ENCODE measurements around the gene SNIP1. TPM values are rescaled to one million over a fixed set of nuclear protein-coding genes. Genes with fewer than 3 reads are reported as not detected.
"Not testable (repeated sequence)": the region's sequence is repeated elsewhere in the genome, so short reads cannot be mapped to it uniquely, and the experiment has no call there.

The SNIP1 gene
- polyA plus RNA-seq, 1 donor, result 10.9 TPM

DNA sequence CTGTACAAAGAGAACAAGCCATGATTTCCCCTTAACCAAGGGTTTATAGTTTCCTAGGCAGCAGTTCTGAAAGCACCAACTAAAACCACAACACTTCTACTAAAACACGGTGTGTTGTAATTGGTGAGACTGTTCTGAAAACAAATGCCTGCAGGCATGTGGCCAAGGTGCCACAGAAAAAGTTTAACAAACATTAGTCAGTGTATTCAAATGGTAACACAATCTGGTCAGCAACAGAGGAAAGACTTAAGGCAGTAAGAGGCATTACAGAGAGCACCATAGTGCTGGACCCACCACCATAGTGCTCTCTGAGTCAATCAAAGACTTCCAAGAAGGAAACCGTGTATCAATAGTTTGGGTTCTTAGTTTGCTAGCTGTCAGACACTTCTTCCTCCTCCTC lies 16.7 kb downstream of the SNIP1 start:
- WGBS (ENCODE audit: insufficient coverage, low lambda C conversion rate), result no CpG with 5 or more reads among the region's 2 CpGs
- no peak overlapping the region for H3K4me3 ChIP-seq (ENCODE audit: low read length)
- H3K4me1 ChIP-seq (ENCODE audit: control insufficient read depth, insufficient read depth, low read length), result no peaks in the 10 kb centered on the region
- H3K27ac ChIP-seq (ENCODE audit: low read length), result no peak overlapping the region
- H3K9me3 ChIP-seq (ENCODE audit: control insufficient read depth, low read depth, low read length), result no peaks in the 10 kb centered on the region
- DNase-seq, result no peak
- no peaks in the 10 kb centered on the region for H3K27me3 ChIP-seq (ENCODE audit: control insufficient read depth, insufficient read depth, low read length)
- H3K36me3 ChIP-seq (ENCODE audit: control insufficient read depth, insufficient read depth, low read length), result peaks cover 47% of the 10 kb centered on the region

DNA sequence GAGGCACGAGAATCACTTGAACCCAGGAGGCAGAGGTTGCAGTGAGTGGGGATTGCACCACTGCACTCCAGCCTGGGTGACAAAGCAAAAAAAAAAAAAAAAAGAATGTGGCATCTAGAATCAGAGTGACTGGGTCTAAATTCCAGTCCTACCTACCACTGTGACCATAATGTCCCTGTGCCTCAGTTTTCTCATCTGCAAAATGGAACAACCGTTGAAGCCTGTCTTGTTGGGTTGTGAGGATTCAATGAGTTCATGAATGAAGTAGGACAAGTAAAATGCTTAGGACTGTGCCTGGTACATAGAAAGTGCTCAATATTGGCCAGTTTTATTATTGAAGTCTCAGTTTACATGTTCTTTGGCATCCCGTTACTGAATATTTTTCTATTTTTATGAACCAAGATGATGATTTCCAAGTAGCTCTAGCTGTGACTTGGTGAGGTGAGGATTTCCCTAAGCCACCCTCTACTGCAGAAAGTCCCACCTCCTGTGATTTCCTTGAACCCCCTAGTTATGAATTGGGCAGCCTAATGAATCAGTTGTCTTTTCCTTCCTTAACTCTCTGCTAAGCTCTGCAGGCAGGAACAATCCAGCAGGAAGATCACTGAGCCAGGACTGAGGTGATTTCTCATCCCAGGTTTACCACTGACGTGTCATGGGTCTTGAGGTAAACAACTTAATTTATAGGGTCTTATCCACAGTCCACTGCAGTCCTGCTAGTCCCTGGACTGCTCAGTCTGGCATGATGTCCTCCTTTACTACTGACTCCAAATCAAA lies 20.6 kb downstream of the SNIP1 start:
- no peak overlapping the region for H3K27ac ChIP-seq (ENCODE audit: low read length)
- WGBS (ENCODE audit: insufficient coverage, low lambda C conversion rate), result 60% methylated on average over 1 of the region's 4 CpGs

DNA sequence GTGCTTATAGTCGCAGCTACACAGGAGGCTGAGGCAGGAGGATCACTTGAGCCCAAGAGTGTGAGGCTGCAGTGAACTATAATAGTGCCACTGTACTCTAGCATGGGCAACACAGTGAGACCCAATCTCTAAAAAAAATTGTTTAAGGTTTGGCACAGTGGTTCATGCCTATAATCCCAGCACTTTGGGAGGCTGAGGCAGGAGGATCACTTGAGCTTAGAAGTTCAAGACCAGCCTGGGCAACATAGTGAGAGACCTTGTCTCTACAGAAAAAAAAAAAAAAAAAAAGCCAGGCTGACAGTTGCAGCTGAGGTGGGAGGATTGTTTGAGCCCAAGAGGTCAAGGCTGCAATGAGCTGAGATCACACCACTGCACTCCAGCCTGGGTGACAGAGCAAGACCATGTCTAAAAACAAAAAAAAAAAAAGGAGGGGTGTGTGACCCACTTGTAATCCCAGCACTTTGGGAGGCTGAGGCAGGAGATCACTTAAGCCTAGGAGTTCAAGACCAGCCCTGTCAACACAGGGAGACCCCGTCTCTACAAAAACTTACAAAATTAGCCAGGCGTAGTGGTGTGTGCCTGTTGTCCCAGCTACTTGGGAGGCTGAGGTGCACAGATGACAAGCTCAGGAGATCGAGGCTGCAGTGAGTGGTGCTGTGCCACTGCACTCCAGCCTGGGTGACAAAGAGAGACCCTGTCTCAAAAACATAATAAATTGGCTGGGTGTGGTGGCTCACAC lies 21.5 kb downstream of the SNIP1 start:
- WGBS (ENCODE audit: insufficient coverage, low lambda C conversion rate), result no CpG with 5 or more reads among the region's 4 CpGs
- DNase-seq, result not testable (repeated sequence)

More for the DNA sequence above, 20.6 kb downstream of the SNIP1 start:
- Histone ChIP-seq H3K27me3 (ENCODE audit: control insufficient read depth, insufficient read depth, low read length) (no peaks in the 10 kb centered on the region), H3K9me3 (ENCODE audit: control insufficient read depth, low read depth, low read length) (no peaks in the 10 kb centered on the region), H3K4me3 (ENCODE audit: low read length) (no peak overlapping the region), H3K36me3 (ENCODE audit: control insufficient read depth, insufficient read depth, low read length) (peaks cover 23% of the 10 kb centered on the region), H3K4me1 (ENCODE audit: control insufficient read depth, insufficient read depth, low read length) (no peaks in the 10 kb centered on the region)
- DNase-seq, result no peak

DNA sequence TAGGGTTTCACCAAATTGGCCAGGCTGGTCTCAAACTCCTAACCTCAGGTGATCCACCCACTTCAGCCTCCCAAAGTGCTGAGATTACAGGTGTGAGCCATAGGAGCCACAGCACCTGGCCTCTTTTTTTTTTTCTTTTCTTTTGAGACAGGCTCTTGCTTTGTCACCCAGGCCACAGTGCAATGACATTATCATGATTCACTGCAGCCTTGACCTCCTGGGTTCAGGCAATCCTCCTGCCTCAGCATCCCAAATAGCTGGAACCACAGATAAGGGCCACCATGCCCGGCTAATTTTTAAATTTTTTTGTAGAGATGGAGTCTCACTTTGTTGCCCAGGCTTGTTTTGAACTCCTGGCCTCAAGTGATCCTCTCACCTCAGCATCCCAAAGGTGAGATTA lies 24.2 kb downstream of the SNIP1 start:
- H3K9me3 ChIP-seq (ENCODE audit: control insufficient read depth, low read depth, low read length); DNase-seq; H3K4me3 ChIP-seq (ENCODE audit: low read length); H3K27me3 ChIP-seq (ENCODE audit: control insufficient read depth, insufficient read depth, low read length); H3K27ac ChIP-seq (ENCODE audit: low read length); H3K4me1 ChIP-seq (ENCODE audit: control insufficient read depth, insufficient read depth, low read length); H3K36me3 ChIP-seq (ENCODE audit: control insufficient read depth, insufficient read depth, low read length): not testable (repeated sequence)
- no CpG with 5 or more reads among the region's 1 CpG for WGBS (ENCODE audit: insufficient coverage, low lambda C conversion rate)

More for the DNA sequence above, 21.5 kb downstream of the SNIP1 start:
- H3K4me3 ChIP-seq (ENCODE audit: low read length); H3K27ac ChIP-seq (ENCODE audit: low read length); H3K27me3 ChIP-seq (ENCODE audit: control insufficient read depth, insufficient read depth, low read length); H3K4me1 ChIP-seq (ENCODE audit: control insufficient read depth, insufficient read depth, low read length); H3K9me3 ChIP-seq (ENCODE audit: control insufficient read depth, low read depth, low read length): not testable (repeated sequence)
- peaks cover 18% of the 10 kb centered on the region for H3K36me3 ChIP-seq (ENCODE audit: control insufficient read depth, insufficient read depth, low read length)

DNA sequence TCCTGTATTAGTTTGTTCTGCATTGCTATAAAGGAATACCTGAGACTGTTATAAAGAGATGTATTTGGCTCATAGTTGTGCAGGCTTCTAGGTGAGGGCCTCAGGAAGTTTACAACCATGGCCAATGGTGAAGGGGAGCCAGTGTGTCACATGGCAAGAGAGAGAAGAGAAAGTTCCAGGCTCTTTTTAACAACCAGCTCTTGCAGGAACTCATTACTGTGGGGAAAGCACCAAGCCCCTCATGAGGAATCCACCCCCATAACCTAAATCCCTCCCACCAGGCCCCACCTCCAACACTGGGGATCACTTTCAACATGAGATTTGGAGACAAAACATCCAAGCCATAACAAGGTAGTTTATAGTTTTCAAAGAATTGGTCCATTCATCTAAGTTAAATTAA lies 34.5 kb downstream of the SNIP1 start:
- Histone ChIP-seq H3K27me3 (ENCODE audit: control insufficient read depth, insufficient read depth, low read length) (no peaks in the 10 kb centered on the region), H3K4me3 (ENCODE audit: low read length) (no peak overlapping the region), H3K27ac (ENCODE audit: low read length) (no peak overlapping the region), H3K9me3 (ENCODE audit: control insufficient read depth, low read depth, low read length) (no peaks in the 10 kb centered on the region), H3K36me3 (ENCODE audit: control insufficient read depth, insufficient read depth, low read length) (no peaks in the 10 kb centered on the region), H3K4me1 (ENCODE audit: control insufficient read depth, insufficient read depth, low read length) (peaks cover 5% of the 10 kb centered on the region)
- no peak for DNase-seq

DNA sequence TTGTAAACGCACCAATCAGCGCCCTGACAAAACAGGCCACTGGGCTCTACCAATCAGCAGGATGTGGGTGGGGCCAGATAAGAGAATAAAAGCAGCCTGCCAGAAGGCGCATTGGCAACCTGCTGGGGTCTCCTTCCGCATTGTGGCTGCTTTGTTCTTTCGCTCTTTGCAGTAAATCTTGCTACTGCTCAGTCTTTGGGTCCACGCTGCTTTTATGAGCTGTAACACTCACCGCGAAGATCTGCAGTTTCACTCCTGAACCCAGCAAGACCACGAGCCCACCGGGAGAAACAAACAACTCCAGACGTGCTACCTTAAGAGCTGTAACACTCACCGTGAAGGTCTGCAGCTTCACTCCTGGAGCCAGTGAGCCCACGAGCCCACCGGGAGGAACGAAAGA lies 35.2 kb downstream of the SNIP1 start:
- not testable (repeated sequence) for DNase-seq; H3K36me3 ChIP-seq (ENCODE audit: control insufficient read depth, insufficient read depth, low read length); H3K4me1 ChIP-seq (ENCODE audit: control insufficient read depth, insufficient read depth, low read length); H3K27me3 ChIP-seq (ENCODE audit: control insufficient read depth, insufficient read depth, low read length); H3K27ac ChIP-seq (ENCODE audit: low read length); H3K4me3 ChIP-seq (ENCODE audit: low read length); H3K9me3 ChIP-seq (ENCODE audit: control insufficient read depth, low read depth, low read length)
- 100% methylated on average over 1 of the region's 15 CpGs for WGBS (ENCODE audit: insufficient coverage, low lambda C conversion rate)

DNA sequence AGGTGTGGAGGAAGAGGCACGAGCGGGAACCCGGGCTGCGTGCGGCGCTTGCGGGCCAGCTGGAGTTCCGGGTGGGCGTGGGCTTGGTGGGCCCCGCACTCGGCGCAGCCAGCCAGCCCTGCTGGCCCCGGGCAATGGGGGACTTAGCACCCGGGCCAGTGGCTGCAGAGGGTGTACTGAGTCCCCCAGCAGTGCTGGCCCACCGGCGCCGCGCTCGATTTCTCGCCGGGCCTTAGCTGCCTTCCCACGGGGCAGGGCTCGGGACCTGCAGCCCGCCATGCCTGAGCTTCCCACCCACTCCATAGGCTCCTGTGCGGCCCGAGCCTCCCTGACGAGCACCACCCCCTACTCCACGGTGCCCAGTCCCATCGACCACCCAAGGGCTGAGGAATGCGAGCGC lies 35.9 kb downstream of the SNIP1 start:
- H3K4me3 ChIP-seq (ENCODE audit: low read length); H3K9me3 ChIP-seq (ENCODE audit: control insufficient read depth, low read depth, low read length); H3K36me3 ChIP-seq (ENCODE audit: control insufficient read depth, insufficient read depth, low read length); H3K27ac ChIP-seq (ENCODE audit: low read length); DNase-seq; H3K27me3 ChIP-seq (ENCODE audit: control insufficient read depth, insufficient read depth, low read length): not testable (repeated sequence)
- H3K4me1 ChIP-seq (ENCODE audit: control insufficient read depth, insufficient read depth, low read length), result peaks cover 12% of the 10 kb centered on the region
- no CpG with 5 or more reads among the region's 31 CpGs for WGBS (ENCODE audit: insufficient coverage, low lambda C conversion rate)

DNA sequence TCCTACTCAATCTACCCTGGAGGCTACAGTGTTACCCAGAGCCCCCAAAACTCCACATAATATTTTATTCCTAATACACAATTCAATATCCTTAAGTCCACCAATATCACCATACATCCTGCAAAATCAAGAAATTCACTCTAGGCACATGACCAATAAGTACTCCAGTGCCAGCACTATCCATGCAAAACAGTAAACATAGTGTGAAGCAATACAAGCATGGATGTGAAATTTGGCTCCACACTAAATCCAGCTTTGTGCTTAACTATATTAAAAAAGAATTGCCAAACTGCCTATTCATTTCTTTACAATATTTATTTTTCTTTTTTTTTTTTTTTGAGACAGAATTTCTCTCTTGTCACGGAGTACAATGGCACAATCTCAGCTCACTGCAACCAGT lies 36.5 kb downstream of the SNIP1 start:
- H3K36me3 ChIP-seq (ENCODE audit: control insufficient read depth, insufficient read depth, low read length), result peaks cover 6% of the 10 kb centered on the region
- H3K27me3 ChIP-seq (ENCODE audit: control insufficient read depth, insufficient read depth, low read length), result no peaks in the 10 kb centered on the region
- no peak overlapping the region for H3K27ac ChIP-seq (ENCODE audit: low read length)
- DNase-seq, result no peak
- WGBS (ENCODE audit: insufficient coverage, low lambda C conversion rate), result no CpG with 5 or more reads among the region's 1 CpG
- H3K4me3 ChIP-seq (ENCODE audit: low read length), result no peak overlapping the region
- peaks cover 14% of the 10 kb centered on the region for H3K4me1 ChIP-seq (ENCODE audit: control insufficient read depth, insufficient read depth, low read length)
- H3K9me3 ChIP-seq (ENCODE audit: control insufficient read depth, low read depth, low read length), result no peaks in the 10 kb centered on the region

DNA sequence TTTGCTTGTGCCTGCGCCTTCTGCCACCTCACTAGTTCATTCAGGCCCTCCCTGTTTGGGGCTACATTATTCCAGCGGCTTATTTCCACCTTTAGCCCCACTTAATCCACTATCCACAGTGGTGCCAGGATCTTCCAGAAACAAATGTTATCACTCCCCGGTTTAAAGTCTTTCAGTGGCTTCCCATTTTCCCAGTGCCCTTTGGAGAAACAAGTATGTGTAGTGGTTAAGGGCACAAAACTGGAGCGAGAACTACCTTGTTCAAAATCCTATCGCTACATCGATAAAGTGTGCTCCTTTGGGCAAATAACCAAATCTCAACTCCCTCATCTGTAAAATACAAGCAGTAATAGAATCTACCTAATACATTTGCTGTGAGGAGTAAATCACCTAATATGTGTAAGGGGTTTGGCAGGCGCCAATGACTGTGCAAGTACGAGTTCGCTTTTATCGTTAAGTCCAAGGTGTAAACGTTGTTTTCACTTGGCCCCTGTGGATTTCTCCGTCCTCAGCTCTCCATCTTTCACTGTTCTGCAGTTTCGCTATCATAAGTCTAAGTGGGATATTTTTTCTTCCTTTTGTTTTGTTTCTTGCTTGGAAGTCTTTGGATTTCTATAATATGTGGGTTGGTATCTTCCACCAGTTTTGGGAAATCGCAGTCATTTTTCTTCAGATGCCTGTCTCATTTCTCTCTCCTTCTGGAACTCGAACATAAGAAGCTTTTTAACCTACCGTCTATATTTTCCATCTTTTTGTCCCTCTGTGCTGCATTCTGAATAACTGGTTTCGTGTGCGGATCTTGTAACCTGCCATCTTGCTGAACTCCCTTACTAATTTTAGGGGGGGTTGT lies 38.7 kb downstream of the SNIP1 start:
- H3K9me3 ChIP-seq (ENCODE audit: control insufficient read depth, low read depth, low read length), result no peaks in the 10 kb centered on the region
- peak overlapping the region; percentile 97 for H3K27ac ChIP-seq (ENCODE audit: low read length)
- 61% methylated on average over 3 of the region's 18 CpGs for WGBS (ENCODE audit: insufficient coverage, low lambda C conversion rate)
- DNase-seq, result no peak
- peaks cover 14% of the 10 kb centered on the region for H3K4me1 ChIP-seq (ENCODE audit: control insufficient read depth, insufficient read depth, low read length)
- H3K36me3 ChIP-seq (ENCODE audit: control insufficient read depth, insufficient read depth, low read length), result peaks cover 9% of the 10 kb centered on the region
- no peaks in the 10 kb centered on the region for H3K27me3 ChIP-seq (ENCODE audit: control insufficient read depth, insufficient read depth, low read length)
- H3K4me3 ChIP-seq (ENCODE audit: low read length), result peak overlapping the region; percentile 65

DNA sequence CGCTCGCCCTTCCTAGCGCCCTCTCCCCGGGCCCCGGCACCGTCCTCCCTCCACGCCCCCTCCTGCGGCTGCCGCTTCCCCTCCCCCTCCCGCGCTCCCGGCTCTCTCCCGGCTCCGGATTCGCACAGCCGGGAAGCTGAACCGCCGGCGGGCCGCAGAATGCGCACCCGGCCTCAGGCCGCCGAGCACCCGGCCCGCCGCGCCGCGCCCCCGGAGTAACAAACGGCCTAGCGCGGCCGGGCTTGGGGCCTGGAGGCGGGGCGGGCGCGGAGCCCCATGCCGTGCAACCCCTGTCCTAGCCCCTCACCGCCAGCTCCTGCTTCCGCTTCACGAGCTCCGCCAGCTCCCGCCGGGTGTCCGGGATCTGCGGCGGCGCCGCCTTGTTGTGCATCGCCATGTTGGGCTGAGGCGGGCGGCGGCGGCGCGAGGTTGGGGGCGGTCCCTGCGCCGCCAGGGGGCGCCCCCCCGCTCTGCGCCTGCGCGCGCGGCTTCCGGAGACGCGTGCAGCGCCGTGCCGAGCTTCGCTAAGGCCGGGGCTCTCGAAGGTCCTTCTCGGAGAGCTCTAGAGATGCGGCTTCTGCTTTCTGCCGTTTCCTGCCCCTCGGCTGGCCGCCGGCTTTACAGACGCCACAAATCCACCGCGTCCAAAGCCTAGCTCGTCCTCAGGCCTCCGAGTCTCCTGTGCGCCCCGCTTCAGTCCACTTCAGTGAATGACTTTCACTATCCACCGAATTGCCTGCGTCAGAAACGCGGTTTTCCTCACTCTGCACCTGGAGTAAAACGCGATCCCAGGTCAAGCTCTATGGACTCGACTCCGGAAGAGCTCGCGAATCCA lies 39.5 kb downstream of the SNIP1 start, which contains the start of gene MEAF6:
TSS of gene MEAF6 (minus strand) at position 417 of the 835 bp plus-strand sequence. CDS start at position 397, 20 bp downstream.
- no peaks in the 10 kb centered on the region for H3K9me3 ChIP-seq (ENCODE audit: control insufficient read depth, low read depth, low read length)
- peaks cover 14% of the 10 kb centered on the region for H3K4me1 ChIP-seq (ENCODE audit: control insufficient read depth, insufficient read depth, low read length)
- peaks cover 9% of the 10 kb centered on the region for H3K36me3 ChIP-seq (ENCODE audit: control insufficient read depth, insufficient read depth, low read length)
- WGBS (ENCODE audit: insufficient coverage, low lambda C conversion rate), result no CpG with 5 or more reads among the region's 100 CpGs
- peak within 1 kb of the TSS; percentile 97 for H3K27ac ChIP-seq (ENCODE audit: low read length)
- H3K27me3 ChIP-seq (ENCODE audit: control insufficient read depth, insufficient read depth, low read length), result no peaks in the 10 kb centered on the region
- peak; percentile 80 to 95 for DNase-seq
- H3K4me3 ChIP-seq (ENCODE audit: low read length), result peak within 1 kb of the TSS; percentile 65
